GM12878 (cell line): ENCODE data around the gene BEST4.
"Not testable (repeated sequence)": the region's sequence is repeated elsewhere in the genome, so short reads cannot be mapped to it uniquely, and the experiment has no call there.

Experiments used
- CREB1 ChIP-seq: IDR thresholded peaks from 2 replicates; pipeline ENCODE4 v1.6.1; 2012; ENCODE audit warnings: low read depth, mild to moderate bottlenecking, inconsistent platforms
- CREM ChIP-seq: IDR thresholded peaks from 2 replicates; pipeline ENCODE4 v1.6.1; 2014; ENCODE audit warnings: antibody characterized with exemption, low read depth
- CTCF ChIP-seq, 3 experiments: IDR thresholded peaks in 2 of 3; conservative IDR thresholded peaks in 1 of 3; 2 replicates each; pipeline ENCODE4 v1.5.1; 2011; ENCODE audit warnings: low read depth in 3 of 3, low read length in 3 of 3, mild to moderate bottlenecking in 3 of 3, control low read depth in 2 of 3, moderate library complexity in 2 of 3, inconsistent platforms in 1 of 3, mixed read lengths in 1 of 3; ENCODE audit not compliant: control insufficient read depth in 2 of 3, insufficient read depth in 1 of 3; ENCODE audit errors: extremely low read depth in 1 of 3
- E4F1 ChIP-seq: fragments of 450-650 bp; IDR thresholded peaks from 2 replicates; pipeline ENCODE4 v1.6.1; 2018; ENCODE audit warnings: borderline replicate concordance, mild to moderate bottlenecking; ENCODE audit not compliant: partially characterized antibody
- ELK1 ChIP-seq: IDR thresholded peaks from 2 replicates; pipeline ENCODE4 v1.6.1; 2012; ENCODE audit warnings: low read depth, low read length, improper control_type of control experiment
- GABPA ChIP-seq: IDR thresholded peaks from 2 replicates; pipeline ENCODE4 v1.6.1; 2014; ENCODE audit warnings: antibody characterized with exemption, low read depth, mild to moderate bottlenecking, inconsistent platforms
- PML ChIP-seq: IDR thresholded peaks from 2 replicates; pipeline ENCODE4 v1.6.1; 2012; ENCODE audit warnings: low read length, inconsistent platforms
- RFX5 ChIP-seq: IDR thresholded peaks from 2 replicates; pipeline ENCODE4 v1.6.1; 2011; ENCODE audit warnings: low read depth, low read length, improper control_type of control experiment
- SP1 ChIP-seq: IDR thresholded peaks from one replicate; pipeline ENCODE4 v1.6.1; 2011; ENCODE audit warnings: low read depth, low read length
- SREBF1 ChIP-seq: IDR thresholded peaks from 2 replicates; pipeline ENCODE4 v1.6.1; 2012; ENCODE audit warnings: mild to moderate bottlenecking, low read length
- TARDBP ChIP-seq: IDR thresholded peaks from 2 replicates; pipeline ENCODE4 v1.6.1; 2016; ENCODE audit warnings: borderline replicate concordance
- YY1 ChIP-seq: IDR thresholded peaks from 2 replicates; pipeline ENCODE4 v1.6.1; 2011; ENCODE audit warnings: low read depth, mild to moderate bottlenecking, low read length

- TF ChIP-seq PML; SP1; SREBF1; CREM; RFX5; CTCF (IDR thresholded peaks at IDR 0.05 in 2 of 3, conservative IDR thresholded peaks at IDR 0.05 in 1 of 3; ENCODE audit: control insufficient read depth in 2 of 3, extremely low read depth in 1 of 3, insufficient read depth in 1 of 3, low read depth in 3 of 3, low read length in 3 of 3); YY1; ELK1; TARDBP; E4F1; GABPA; CREB1: not testable (repeated sequence)
Observed at GRCh38 chr1:44815926-44816325, 28.0 kb upstream of the BEST4 start.
